DND-41 (cell line): ENCODE data around the gene ZEB1.
A peak's percentile ranks its signal among the peaks of the same experiment; 100 is the strongest.

ENCODE experiments used
- ATAC-seq: fragments of 200-7000 bp; cut with Tn5 transposase; 3 replicates; pipeline ENCODE4 v1.9.1; 2021; ENCODE audit warnings: low read depth; ENCODE audit not compliant: insufficient read depth
- DNase-seq: peaks from one replicate; pipeline ENCODE4 v3.0.0-alpha.2; 2020
- H2AFZ ChIP-seq: 2 replicates; pipeline ENCODE4 v1.6.0; 2012; ENCODE audit warnings: low read depth, low read length
- H3K27ac ChIP-seq: 2 replicates; pipeline ENCODE4 v1.5.1; 2012; ENCODE audit warnings: low read length, inconsistent platforms
- H3K27me3 ChIP-seq: fragments of 200-600 bp; sonication (generic); 2 replicates; pipeline ENCODE4 v1.6.0; 2012; ENCODE audit warnings: low read length, mild to moderate bottlenecking, inconsistent platforms; ENCODE audit not compliant: insufficient read depth, poor library complexity
- H3K36me3 ChIP-seq: 2 replicates; pipeline ENCODE4 v1.5.1; 2012; ENCODE audit warnings: low read length, inconsistent platforms; ENCODE audit not compliant: insufficient read depth
- H3K4me1 ChIP-seq: 2 replicates; pipeline ENCODE4 v1.5.1; 2012; ENCODE audit warnings: mild to moderate bottlenecking, low read length; ENCODE audit not compliant: insufficient read depth
- H3K4me2 ChIP-seq: 2 replicates; pipeline ENCODE4 v1.6.0; 2012; ENCODE audit warnings: mild to moderate bottlenecking, moderate library complexity, low read length, inconsistent platforms; ENCODE audit not compliant: insufficient read depth
- H3K4me3 ChIP-seq, 2 experiments: fragments of 200-600 bp in 1 of 2; shearing (Covaris generic) in 1 of 2; 2 replicates each; pipeline ENCODE4 v1.5.1; 2012 to 2016; ENCODE audit warnings: inconsistent platforms in 2 of 2, low read length in 2 of 2, mild to moderate bottlenecking in 2 of 2, low read depth in 1 of 2, moderate library complexity in 1 of 2
- H3K79me2 ChIP-seq: 2 replicates; pipeline ENCODE4 v1.6.0; 2012; ENCODE audit warnings: low read length, inconsistent platforms; ENCODE audit not compliant: insufficient read depth
- H3K9ac ChIP-seq: 2 replicates; pipeline ENCODE4 v1.6.0; 2012; ENCODE audit warnings: low read depth, mild to moderate bottlenecking, inconsistent platforms, low read length, moderate library complexity
- H3K9me3 ChIP-seq: 2 replicates; pipeline ENCODE4 v1.5.1; 2012; ENCODE audit warnings: low read length, moderate library complexity, mild to moderate bottlenecking, inconsistent platforms; ENCODE audit not compliant: insufficient read depth, severe bottlenecking
- H4K20me1 ChIP-seq: 2 replicates; pipeline ENCODE4 v1.6.0; 2012; ENCODE audit warnings: low read length; ENCODE audit not compliant: insufficient read depth
- EZH2 ChIP-seq: IDR thresholded peaks from 3 replicates; pipeline ENCODE4 v1.6.1; 2012; ENCODE audit warnings: borderline replicate concordance, low read depth, mild to moderate bottlenecking, moderate library complexity, low read length, inconsistent platforms; ENCODE audit not compliant: severe bottlenecking
- TF ChIP-seq, protein P1 (sequence below): IDR thresholded peaks from 2 replicates; pipeline ENCODE4 v1.5.1; 2012; ENCODE audit warnings: borderline replicate concordance, low read length, moderate library complexity, mild to moderate bottlenecking; ENCODE audit not compliant: poor library complexity, severe bottlenecking; ENCODE audit errors: extremely low read depth

The ZEB1 gene

DNA sequence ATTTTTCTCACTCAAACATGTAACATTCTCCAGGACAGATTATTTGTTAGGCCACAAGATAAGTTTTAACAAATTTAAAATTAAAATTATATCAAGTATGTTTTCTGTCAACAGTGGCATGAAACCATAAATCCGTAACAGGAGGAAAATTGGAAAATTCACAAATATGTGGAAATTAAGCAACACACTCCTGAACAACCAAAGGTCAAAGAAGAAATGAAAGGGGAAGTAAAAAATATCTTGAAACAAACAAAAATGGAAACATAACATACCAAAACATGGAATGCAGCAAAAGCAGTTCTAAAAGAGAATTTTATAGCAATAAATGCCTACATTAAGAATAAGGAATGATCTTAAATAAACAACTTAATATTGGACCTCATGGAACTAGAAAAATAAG lies 147.3 kb downstream of the ZEB1 start:
- H3K9me3 ChIP-seq, result peaks cover 64% of the 10 kb centered on the region
- no peak overlapping the region for H3K4me3 ChIP-seq
- H3K4me2 ChIP-seq, result no peak overlapping the region
- H3K27me3 ChIP-seq, result no peaks in the 10 kb centered on the region
- no peaks in the 10 kb centered on the region for H4K20me1 ChIP-seq
- DNase-seq (no peak), ATAC-seq (no peak)
- no peak overlapping the region for H3K27ac ChIP-seq
- peaks cover 77% of the 10 kb centered on the region for H3K36me3 ChIP-seq
- no peaks in the 10 kb centered on the region for H3K4me1 ChIP-seq
- peaks cover 63% of the 10 kb centered on the region for H3K79me2 ChIP-seq
- H2AFZ ChIP-seq, result no peak overlapping the region
- H3K9ac ChIP-seq, result no peak overlapping the region
- TF ChIP-seq, protein P1, sequence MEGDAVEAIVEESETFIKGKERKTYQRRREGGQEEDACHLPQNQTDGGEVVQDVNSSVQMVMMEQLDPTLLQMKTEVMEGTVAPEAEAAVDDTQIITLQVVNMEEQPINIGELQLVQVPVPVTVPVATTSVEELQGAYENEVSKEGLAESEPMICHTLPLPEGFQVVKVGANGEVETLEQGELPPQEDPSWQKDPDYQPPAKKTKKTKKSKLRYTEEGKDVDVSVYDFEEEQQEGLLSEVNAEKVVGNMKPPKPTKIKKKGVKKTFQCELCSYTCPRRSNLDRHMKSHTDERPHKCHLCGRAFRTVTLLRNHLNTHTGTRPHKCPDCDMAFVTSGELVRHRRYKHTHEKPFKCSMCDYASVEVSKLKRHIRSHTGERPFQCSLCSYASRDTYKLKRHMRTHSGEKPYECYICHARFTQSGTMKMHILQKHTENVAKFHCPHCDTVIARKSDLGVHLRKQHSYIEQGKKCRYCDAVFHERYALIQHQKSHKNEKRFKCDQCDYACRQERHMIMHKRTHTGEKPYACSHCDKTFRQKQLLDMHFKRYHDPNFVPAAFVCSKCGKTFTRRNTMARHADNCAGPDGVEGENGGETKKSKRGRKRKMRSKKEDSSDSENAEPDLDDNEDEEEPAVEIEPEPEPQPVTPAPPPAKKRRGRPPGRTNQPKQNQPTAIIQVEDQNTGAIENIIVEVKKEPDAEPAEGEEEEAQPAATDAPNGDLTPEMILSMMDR, result no peak
- TF ChIP-seq EZH2, result no peak

DNA sequence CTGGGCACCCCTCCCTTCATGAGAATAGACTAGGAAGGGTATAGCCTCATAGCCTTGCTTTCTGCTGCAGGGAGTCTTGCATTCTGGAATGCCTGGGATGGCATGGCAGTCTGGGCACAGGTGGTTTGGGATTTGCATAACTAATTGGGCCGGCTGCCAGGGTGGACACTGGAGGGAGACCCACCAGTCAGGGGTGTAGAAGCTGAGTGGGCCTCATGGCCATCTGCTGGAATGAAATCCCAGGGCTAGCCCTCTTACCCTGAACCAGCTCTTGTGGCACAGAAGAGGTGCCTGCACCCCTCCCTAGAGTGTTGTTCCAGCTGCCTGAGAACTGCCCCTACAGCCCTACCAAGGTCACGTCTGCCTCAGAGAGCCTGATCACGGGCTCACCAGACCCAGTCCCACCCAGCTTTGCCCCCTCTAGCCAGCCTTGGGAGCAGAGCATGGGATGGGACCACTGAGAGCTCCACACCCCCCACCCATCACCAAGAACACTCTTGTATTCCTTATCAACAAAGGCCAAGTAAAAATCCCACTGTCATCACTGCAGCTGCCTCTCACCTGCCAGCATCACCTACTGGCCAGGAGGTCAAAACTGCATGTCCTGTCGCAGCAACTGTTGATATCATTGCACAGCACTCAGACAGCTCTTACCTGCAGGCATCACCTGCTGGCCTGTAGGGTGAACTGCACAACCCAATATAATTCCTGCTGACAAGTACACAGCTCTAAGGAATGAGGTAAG lies 148.9 kb downstream of the ZEB1 start:
- no peak for DNase-seq
- no peaks in the 10 kb centered on the region for H3K4me1 ChIP-seq
- peaks cover 49% of the 10 kb centered on the region for H3K9me3 ChIP-seq
- TF ChIP-seq, protein P1, result peak; percentile 40
- TF ChIP-seq EZH2, result no peak
- no peak overlapping the region for H2AFZ ChIP-seq
- H3K79me2 ChIP-seq, result peaks cover 47% of the 10 kb centered on the region
- H3K9ac ChIP-seq, result no peak overlapping the region
- H3K27ac ChIP-seq, result no peak overlapping the region
- H3K4me3 ChIP-seq, result no peak overlapping the region; a peak in 1 of 4 replicates
- H4K20me1 ChIP-seq, result no peaks in the 10 kb centered on the region
- ATAC-seq, result no peak; the same call in 2 of the 3 replicates
- no peak overlapping the region for H3K4me2 ChIP-seq
- H3K36me3 ChIP-seq, result peaks cover 61% of the 10 kb centered on the region
- no peaks in the 10 kb centered on the region for H3K27me3 ChIP-seq

DNA sequence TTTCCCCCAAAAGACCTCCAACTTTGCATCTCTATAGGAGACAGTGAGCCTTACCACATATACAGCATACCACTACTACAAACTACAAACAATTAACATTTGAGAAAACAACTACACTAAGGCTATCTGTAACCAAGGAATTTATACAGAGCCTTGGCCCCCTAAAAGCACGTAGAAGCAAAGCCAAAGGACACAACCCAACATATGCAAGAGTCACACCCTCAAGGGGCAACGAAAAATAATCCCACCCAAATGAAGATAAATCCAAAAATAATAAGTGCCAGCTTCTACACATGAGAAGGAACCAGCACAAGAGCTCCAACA lies 149.5 kb downstream of the ZEB1 start:
- no peak overlapping the region for H3K4me3 ChIP-seq
- no peak overlapping the region for H3K9ac ChIP-seq
- no peak overlapping the region for H2AFZ ChIP-seq
- no peak overlapping the region for H3K4me2 ChIP-seq
- peaks cover 41% of the 10 kb centered on the region for H3K79me2 ChIP-seq
- DNase-seq, result no peak
- peaks cover 56% of the 10 kb centered on the region for H3K36me3 ChIP-seq
- no peaks in the 10 kb centered on the region for H3K4me1 ChIP-seq
- no peaks in the 10 kb centered on the region for H4K20me1 ChIP-seq
- H3K9me3 ChIP-seq, result peaks cover 44% of the 10 kb centered on the region
- no peak for TF ChIP-seq EZH2
- H3K27ac ChIP-seq, result no peak overlapping the region
- ATAC-seq, result no peak
- no peaks in the 10 kb centered on the region for H3K27me3 ChIP-seq

DNA sequence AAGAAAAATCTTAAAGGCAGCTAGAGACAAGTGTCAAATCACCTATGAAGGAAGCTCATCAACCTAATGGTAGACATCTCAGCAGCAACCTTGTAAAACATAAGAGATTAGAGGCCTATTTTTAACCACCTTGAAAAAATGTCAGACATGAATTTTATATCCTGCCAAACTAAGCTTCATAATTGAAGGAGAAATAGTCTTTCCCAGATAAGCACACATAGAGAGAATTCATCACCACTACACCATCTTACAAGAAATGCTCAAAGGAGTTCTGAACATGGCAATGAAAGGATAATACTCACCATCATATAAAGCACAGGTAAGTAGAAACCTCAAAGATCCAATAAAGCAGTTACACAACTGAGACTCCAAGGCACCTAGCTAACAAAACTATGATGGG lies 156.5 kb downstream of the ZEB1 start:
- no peak overlapping the region for H2AFZ ChIP-seq
- no peaks in the 10 kb centered on the region for H4K20me1 ChIP-seq
- no peak overlapping the region for H3K9ac ChIP-seq
- no peaks in the 10 kb centered on the region for H3K27me3 ChIP-seq
- H3K36me3 ChIP-seq, result peaks cover 8% of the 10 kb centered on the region
- no peak for DNase-seq
- peaks cover 11% of the 10 kb centered on the region for H3K79me2 ChIP-seq
- no peak overlapping the region for H3K27ac ChIP-seq
- TF ChIP-seq, protein P1, result no peak
- TF ChIP-seq EZH2, result no peak
- ATAC-seq, result no peak
- H3K4me3 ChIP-seq, result no peak overlapping the region
- peaks cover 6% of the 10 kb centered on the region for H3K9me3 ChIP-seq
- H3K4me1 ChIP-seq, result peaks cover 52% of the 10 kb centered on the region
- no peak overlapping the region for H3K4me2 ChIP-seq
